GM19193 (cell line): ENCODE results near the gene CDK5RAP1.

Experiments
- POLR2A ChIP-seq: IDR thresholded peaks from 4 replicates; pipeline ENCODE4 v1.6.1; 2011; ENCODE audit not compliant: insufficient read depth, insufficient read length; ENCODE audit errors: extremely low read depth

The CDK5RAP1 gene

GRCh38 chr20:33332905-33333456, 68.3 kb downstream of the CDK5RAP1 start:
- no peak for TF ChIP-seq POLR2A

- TF ChIP-seq POLR2A = no peak
Observed at GRCh38 chr20:33328157-33329137, 72.9 kb downstream of the CDK5RAP1 start.

- TF ChIP-seq POLR2A = no peak
Observed at GRCh38 chr20:33325350-33325749, 76.0 kb downstream of the CDK5RAP1 start.

- no peak for TF ChIP-seq POLR2A
Observed at GRCh38 chr20:33323236-33323635, 78.1 kb downstream of the CDK5RAP1 start.

GRCh38 chr20:33322456-33322855, 78.9 kb downstream of the CDK5RAP1 start:
- TF ChIP-seq POLR2A = no peak

GRCh38 chr20:33320006-33320405, 81.3 kb downstream of the CDK5RAP1 start:
- no peak for TF ChIP-seq POLR2A

GRCh38 chr20:33318096-33318429, 83.3 kb downstream of the CDK5RAP1 start:
- no peak for TF ChIP-seq POLR2A

- TF ChIP-seq POLR2A = no peak
Observed at GRCh38 chr20:33317424-33318095, 83.8 kb downstream of the CDK5RAP1 start.

GRCh38 chr20:33316958-33317357, 84.4 kb downstream of the CDK5RAP1 start:
- TF ChIP-seq POLR2A = no peak

- TF ChIP-seq POLR2A = no peak
Observed at GRCh38 chr20:33316343-33316742, 85.0 kb downstream of the CDK5RAP1 start.

GRCh38 chr20:33313686-33314314, 87.5 kb downstream of the CDK5RAP1 start:
- no peak for TF ChIP-seq POLR2A

- TF ChIP-seq POLR2A = no peak
Observed at GRCh38 chr20:33312583-33312982, 88.7 kb downstream of the CDK5RAP1 start.

- no peak for TF ChIP-seq POLR2A
Observed at GRCh38 chr20:33311996-33312395, 89.3 kb downstream of the CDK5RAP1 start.

- no peak for TF ChIP-seq POLR2A
Observed at GRCh38 chr20:33311011-33311410, 90.3 kb downstream of the CDK5RAP1 start.

GRCh38 chr20:33310327-33310899, 90.9 kb downstream of the CDK5RAP1 start:
- TF ChIP-seq POLR2A = no peak
